ENCODE data around the gene ARHGEF10L. TPM values are rescaled to one million over a fixed set of nuclear protein-coding genes. Genes with fewer than 3 reads are reported as not detected.

ARHGEF10L gene
- total RNA-seq, 1 experiment from 2014 or later, result 3.3 TPM

DNA sequence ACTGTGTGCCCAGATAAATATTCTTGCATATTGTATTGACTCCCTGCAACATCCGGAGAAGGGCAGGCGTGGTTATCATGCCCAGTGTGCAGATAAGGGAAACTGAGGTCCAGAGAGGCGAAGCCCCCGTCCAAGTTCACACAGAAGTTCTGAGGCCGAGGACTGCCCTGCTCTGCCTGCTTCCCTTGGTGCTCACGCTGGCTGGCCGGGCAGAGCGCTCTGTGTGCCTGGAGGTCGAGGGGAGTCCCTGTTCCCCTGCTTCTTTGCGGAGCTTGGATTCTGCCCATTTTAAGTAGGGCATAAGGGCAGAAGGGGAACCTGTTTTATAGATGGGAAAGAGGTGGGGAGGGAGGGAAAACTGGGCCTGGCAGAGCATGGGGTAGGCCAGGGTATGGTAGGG, 122.8 kb downstream of the ARHGEF10L start:
- no peak for DNase-seq (ENCODE audit: low spot score)
- no peaks in the 10 kb centered on the region for H3K36me3 ChIP-seq (ENCODE audit: insufficient read depth, low read length, poor library complexity, severe bottlenecking)
- CTCF ChIA-PET, result interaction anchor here (0.9 to 1.9 kb wide), 4 partner anchors 35 to 914 kb away, joined by 3 to 16 read pairs (median 7); no protein-coding TSS in a partner anchor
- intact Hi-C loops (cut with micrococcal nuclease; ENCODE audit: unreplicated experiment), result loop anchor here (5.0 kb wide), 1 partner anchor 440 kb away; no protein-coding TSS in a partner anchor
- H3K27ac ChIP-seq (ENCODE audit: low read depth, low read length, poor library complexity, severe bottlenecking), result no peak overlapping the region
- H3K27me3 ChIP-seq (replicated peaks; ENCODE audit: insufficient read depth, low read depth, low read length, poor library complexity), result no peaks in the 10 kb centered on the region
- H3K4me3 ChIP-seq (ENCODE audit: low read depth, low read length, poor library complexity, severe bottlenecking), result no peak overlapping the region
- POLR2A ChIA-PET (ENCODE audit: low non-redundant PET), result no interaction called here
- BruUV-seq (replicated peaks), result no TSS peak
- H3K9me3 ChIP-seq (ENCODE audit: low read depth, low read length, poor library complexity, severe bottlenecking), result no peaks in the 10 kb centered on the region
- TF ChIP-seq, protein P1, sequence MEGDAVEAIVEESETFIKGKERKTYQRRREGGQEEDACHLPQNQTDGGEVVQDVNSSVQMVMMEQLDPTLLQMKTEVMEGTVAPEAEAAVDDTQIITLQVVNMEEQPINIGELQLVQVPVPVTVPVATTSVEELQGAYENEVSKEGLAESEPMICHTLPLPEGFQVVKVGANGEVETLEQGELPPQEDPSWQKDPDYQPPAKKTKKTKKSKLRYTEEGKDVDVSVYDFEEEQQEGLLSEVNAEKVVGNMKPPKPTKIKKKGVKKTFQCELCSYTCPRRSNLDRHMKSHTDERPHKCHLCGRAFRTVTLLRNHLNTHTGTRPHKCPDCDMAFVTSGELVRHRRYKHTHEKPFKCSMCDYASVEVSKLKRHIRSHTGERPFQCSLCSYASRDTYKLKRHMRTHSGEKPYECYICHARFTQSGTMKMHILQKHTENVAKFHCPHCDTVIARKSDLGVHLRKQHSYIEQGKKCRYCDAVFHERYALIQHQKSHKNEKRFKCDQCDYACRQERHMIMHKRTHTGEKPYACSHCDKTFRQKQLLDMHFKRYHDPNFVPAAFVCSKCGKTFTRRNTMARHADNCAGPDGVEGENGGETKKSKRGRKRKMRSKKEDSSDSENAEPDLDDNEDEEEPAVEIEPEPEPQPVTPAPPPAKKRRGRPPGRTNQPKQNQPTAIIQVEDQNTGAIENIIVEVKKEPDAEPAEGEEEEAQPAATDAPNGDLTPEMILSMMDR (conservative IDR thresholded peaks at IDR 0.05; ENCODE audit: low read depth, low read length), result no peak
- no peak for TF ChIP-seq EZH2 (IDR thresholded peaks at IDR 0.05; ENCODE audit: borderline replicate concordance, low read depth, low read length, poor library complexity, severe bottlenecking)
- no peaks in the 10 kb centered on the region for H3K4me1 ChIP-seq (ENCODE audit: insufficient read depth, low read length, poor library complexity, severe bottlenecking)

- intact Hi-C loops (cut with micrococcal nuclease; ENCODE audit: unreplicated experiment), result loop anchor here (5.0 kb wide), 1 partner anchor 440 kb away; no protein-coding TSS in a partner anchor
These were observed 123.3 kb downstream of the ARHGEF10L start for GRCh38 chr1:17662786-17663185.

DNA sequence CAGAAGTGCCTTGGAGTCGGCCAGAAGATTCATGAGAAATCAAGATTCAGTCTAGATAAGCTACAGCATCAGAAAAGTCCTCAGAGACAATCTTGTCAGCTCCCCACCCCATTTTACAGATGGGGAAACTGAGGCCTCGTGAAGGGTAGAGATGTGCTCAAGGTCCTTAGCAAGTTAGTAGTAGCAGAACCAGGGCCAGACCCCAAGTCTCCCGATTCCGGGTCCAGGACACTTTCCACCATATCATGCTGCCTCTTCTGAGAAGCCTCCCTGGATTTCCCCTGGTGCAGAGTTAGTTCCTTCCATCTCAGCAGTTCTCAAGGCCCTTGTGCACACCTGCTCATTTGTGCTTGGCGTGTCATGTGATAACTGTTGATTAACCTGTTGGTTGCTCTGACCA, 124.1 kb downstream of the ARHGEF10L start:
- Histone ChIP-seq H3K27ac (ENCODE audit: low read depth, low read length, poor library complexity, severe bottlenecking) (no peak overlapping the region), H3K4me1 (ENCODE audit: insufficient read depth, low read length, poor library complexity, severe bottlenecking) (no peaks in the 10 kb centered on the region), H3K36me3 (ENCODE audit: insufficient read depth, low read length, poor library complexity, severe bottlenecking) (no peaks in the 10 kb centered on the region), H3K27me3 (replicated peaks; ENCODE audit: insufficient read depth, low read depth, low read length, poor library complexity) (no peaks in the 10 kb centered on the region), H3K9me3 (ENCODE audit: low read depth, low read length, poor library complexity, severe bottlenecking) (no peaks in the 10 kb centered on the region), H3K4me3 (ENCODE audit: low read depth, low read length, poor library complexity, severe bottlenecking) (no peak overlapping the region)
- TF ChIP-seq, protein P1 (conservative IDR thresholded peaks at IDR 0.05; ENCODE audit: low read depth, low read length), result no peak
- no peak for TF ChIP-seq EZH2 (IDR thresholded peaks at IDR 0.05; ENCODE audit: borderline replicate concordance, low read depth, low read length, poor library complexity, severe bottlenecking)
- no peak for DNase-seq (ENCODE audit: low spot score)
- BruUV-seq (replicated peaks), result no TSS peak
- intact Hi-C loops (cut with micrococcal nuclease; ENCODE audit: unreplicated experiment), result loop anchor here (5.0 kb wide), 1 partner anchor 439 kb away; no protein-coding TSS in a partner anchor
- ChIA-PET CTCF (no interaction called here), POLR2A (ENCODE audit: low non-redundant PET) (no interaction called here)

More at GRCh38 chr1:17662786-17663185, 123.3 kb downstream of the ARHGEF10L start:
- H3K36me3 ChIP-seq (ENCODE audit: insufficient read depth, low read length, poor library complexity, severe bottlenecking), result no peaks in the 10 kb centered on the region
- H3K4me3 ChIP-seq (ENCODE audit: low read depth, low read length, poor library complexity, severe bottlenecking), result no peak overlapping the region
- TF ChIP-seq, protein P1 (conservative IDR thresholded peaks at IDR 0.05; ENCODE audit: low read depth, low read length), result no peak
- TF ChIP-seq EZH2 (IDR thresholded peaks at IDR 0.05; ENCODE audit: borderline replicate concordance, low read depth, low read length, poor library complexity, severe bottlenecking), result no peak
- BruUV-seq (replicated peaks), result no TSS peak
- H3K27me3 ChIP-seq (replicated peaks; ENCODE audit: insufficient read depth, low read depth, low read length, poor library complexity), result no peaks in the 10 kb centered on the region
- no peak for DNase-seq (ENCODE audit: low spot score)
- H3K27ac ChIP-seq (ENCODE audit: low read depth, low read length, poor library complexity, severe bottlenecking), result no peak overlapping the region
- no peaks in the 10 kb centered on the region for H3K4me1 ChIP-seq (ENCODE audit: insufficient read depth, low read length, poor library complexity, severe bottlenecking)
- POLR2A ChIA-PET (ENCODE audit: low non-redundant PET), result no interaction called here
- no peaks in the 10 kb centered on the region for H3K9me3 ChIP-seq (ENCODE audit: low read depth, low read length, poor library complexity, severe bottlenecking)
- CTCF ChIA-PET, result interaction anchor here (0.9 kb wide), 1 partner anchor 447 kb away, joined by 3 read pairs; no protein-coding TSS in a partner anchor
